ENCODE measurements around the gene HIVEP3.

The HIVEP3 gene

GRCh38 chr1:41641941-41642527 is 276.7 kb downstream of the HIVEP3 start:
- no peak for DNase-seq

GRCh38 chr1:41641475-41641814 is 277.3 kb downstream of the HIVEP3 start:
- DNase-seq: no peak

- no peak for DNase-seq
Observed at GRCh38 chr1:41640756-41641474, 277.8 kb downstream of the HIVEP3 start.

GRCh38 chr1:41640141-41640751 is 278.5 kb downstream of the HIVEP3 start:
- no peak for DNase-seq

GRCh38 chr1:41639332-41639936 is 279.3 kb downstream of the HIVEP3 start:
- no peak for DNase-seq

- no peak for DNase-seq
Observed at GRCh38 chr1:41638086-41639024, 280.4 kb downstream of the HIVEP3 start.

GRCh38 chr1:41637367-41637766 is 281.4 kb downstream of the HIVEP3 start:
- no peak for DNase-seq

GRCh38 chr1:41633764-41634163 is 285.0 kb downstream of the HIVEP3 start:
- no peak for DNase-seq

GRCh38 chr1:41632781-41633575 is 285.7 kb downstream of the HIVEP3 start:
- DNase-seq: no peak

GRCh38 chr1:41631971-41632370 is 286.8 kb downstream of the HIVEP3 start:
- no peak for DNase-seq

- no peak for DNase-seq
Observed at GRCh38 chr1:41631154-41631553, 287.6 kb downstream of the HIVEP3 start.

GRCh38 chr1:41629571-41629970 is 289.2 kb downstream of the HIVEP3 start:
- no peak for DNase-seq

- no peak for DNase-seq
Observed at GRCh38 chr1:41629141-41629540, 289.6 kb downstream of the HIVEP3 start.

GRCh38 chr1:41627491-41628280 is 291.0 kb downstream of the HIVEP3 start:
- no peak for DNase-seq

- DNase-seq: no peak
Observed at GRCh38 chr1:41626616-41627375, 291.9 kb downstream of the HIVEP3 start.

- no peak for DNase-seq
Observed at GRCh38 chr1:41626146-41626545, 292.6 kb downstream of the HIVEP3 start.

GRCh38 chr1:41623736-41624135 is 295.0 kb downstream of the HIVEP3 start:
- DNase-seq: no peak

GRCh38 chr1:41622859-41623732 is 295.6 kb downstream of the HIVEP3 start:
- DNase-seq: no peak

GRCh38 chr1:41622402-41622801 is 296.3 kb downstream of the HIVEP3 start:
- no peak for DNase-seq

Measured in CD4-positive, alpha-beta T cell treated with Interleukin-21 for 1 hour (primary cell).